WTC11 (cell line): ENCODE data around the gene LINS1. TPM values are rescaled to one million over a fixed set of nuclear protein-coding genes. Genes with fewer than 3 reads are reported as not detected.

Source experiments
- ATAC-seq: fragments of 200-7000 bp; cut with Tn5 transposase; 2 replicates; pipeline ENCODE4 v1.10.0; 2021; ENCODE audit warnings: mild to moderate bottlenecking, moderate library complexity
- CTCF ChIA-PET: fragments of 300-600 bp; sonication (Branson Sonifier 250); formaldehyde crosslinking; loops from one replicate; lab custom pipeline; 2021; ENCODE audit warnings: antibody characterized with exemption; lab: Charles Lee
- POLR2A ChIA-PET: fragments of 350-600 bp; sonication (Branson Sonifier 250); formaldehyde crosslinking; loops from one replicate; lab custom pipeline; 2021; ENCODE audit warnings: antibody characterized with exemption; lab: Charles Lee
- DNase-seq: peaks from one replicate; pipeline ENCODE4 v3.0.0; 2021; ENCODE audit warnings: low spot score
- H3K27ac Mint-ChIP-seq: 2 replicates; pipeline ENCODE4 v1.8.0; 2021; ENCODE audit warnings: mixed read lengths
- H3K27me3 Mint-ChIP-seq: 2 replicates; pipeline ENCODE4 v1.8.0; 2021; ENCODE audit warnings: low read depth, mild to moderate bottlenecking, moderate library complexity, mixed read lengths
- H3K36me3 Mint-ChIP-seq: 2 replicates; pipeline ENCODE4 v1.8.0; 2021; ENCODE audit warnings: mixed read lengths
- H3K4me1 Mint-ChIP-seq: 2 replicates; pipeline ENCODE4 v1.8.0; 2022; ENCODE audit warnings: mixed read lengths
- H3K4me3 Mint-ChIP-seq: 2 replicates; pipeline ENCODE4 v1.8.0; 2021; ENCODE audit warnings: mild to moderate bottlenecking, moderate library complexity, mixed read lengths
- H3K9me3 Mint-ChIP-seq: 2 replicates; pipeline ENCODE4 v1.8.0; 2021; ENCODE audit warnings: mixed read lengths
- CREM ChIP-seq: sonication (generic); formaldehyde crosslinking; IDR thresholded peaks from 2 replicates; pipeline ENCODE4 v1.8.1; 2022; ENCODE audit warnings: mild to moderate bottlenecking, missing genetic modification reagents, moderate library complexity
- ETV6 ChIP-seq: sonication (generic); formaldehyde crosslinking; IDR thresholded peaks from 2 replicates; pipeline ENCODE4 v1.8.1; 2022; ENCODE audit warnings: mild to moderate bottlenecking, missing genetic modification reagents
- MYBL2 ChIP-seq: sonication (generic); formaldehyde crosslinking; IDR thresholded peaks from 2 replicates; pipeline ENCODE4 v1.8.1; 2023; ENCODE audit warnings: mild to moderate bottlenecking, moderate library complexity, missing genetic modification reagents
- NFYB ChIP-seq: sonication (generic); formaldehyde crosslinking; conservative IDR thresholded peaks from 2 replicates; pipeline ENCODE4 v1.8.0; 2022; ENCODE audit warnings: low read depth, missing genetic modification reagents
- SMAD3 ChIP-seq: sonication (generic); formaldehyde crosslinking; IDR thresholded peaks from 2 replicates; pipeline ENCODE4 v1.8.0; 2022; ENCODE audit warnings: missing genetic modification reagents, mild to moderate bottlenecking, borderline replicate concordance
- TP53 ChIP-seq: sonication (generic); formaldehyde crosslinking; IDR thresholded peaks from 2 replicates; pipeline ENCODE4 v1.8.1; 2023; ENCODE audit warnings: mild to moderate bottlenecking, missing genetic modification reagents
- ZNF121 ChIP-seq: sonication (generic); formaldehyde crosslinking; IDR thresholded peaks from 2 replicates; pipeline ENCODE4 v1.8.0; 2023; ENCODE audit warnings: missing genetic modification reagents
- ZNF232 ChIP-seq: sonication (generic); formaldehyde crosslinking; IDR thresholded peaks from 2 replicates; pipeline ENCODE4 v1.8.0; 2022; ENCODE audit warnings: mild to moderate bottlenecking, missing genetic modification reagents
- ZNF317 ChIP-seq: sonication (generic); formaldehyde crosslinking; IDR thresholded peaks from 2 replicates; pipeline ENCODE4 v1.8.1; 2023; ENCODE audit warnings: low read depth, mild to moderate bottlenecking, moderate library complexity, missing genetic modification reagents, borderline replicate concordance
- ZNF416 ChIP-seq: fragments of 250-450 bp; sonication (Bioruptor Pico); IDR thresholded peaks from 2 replicates; pipeline ENCODE4 v1.9.0; 2021; ENCODE audit warnings: mild to moderate bottlenecking, inconsistent platforms
- ZNF671 ChIP-seq: fragments of 250-450 bp; sonication (Bioruptor Pico); IDR thresholded peaks from 2 replicates; pipeline ENCODE4 v1.8.0; 2021; ENCODE audit warnings: mild to moderate bottlenecking
- total RNA-seq: library from RNA; stranded (reverse); gene quantifications from 3 replicates; pipeline ENCODE4 v1.2.3, GENCODE V29; 2021
- TF ChIP-seq, protein P1 (sequence below): fragments of 250-450 bp; sonication (Bioruptor Pico); IDR thresholded peaks from 2 replicates; pipeline ENCODE4 v1.9.0; 2021; ENCODE audit warnings: mild to moderate bottlenecking, borderline replicate concordance
- TF ChIP-seq, protein P2 (sequence below): sonication (generic); formaldehyde crosslinking; IDR thresholded peaks from 2 replicates; pipeline ENCODE4 v1.8.0; 2022; ENCODE audit warnings: mild to moderate bottlenecking, missing genetic modification reagents
- TF ChIP-seq, protein P3 (sequence below): fragments of 250-450 bp; sonication (Bioruptor Pico); IDR thresholded peaks from 2 replicates; pipeline ENCODE4 v1.9.0; 2021; ENCODE audit warnings: mild to moderate bottlenecking
- TF ChIP-seq, protein P4 (sequence below): sonication (generic); formaldehyde crosslinking; IDR thresholded peaks from 2 replicates; pipeline ENCODE4 v1.8.1; 2023; ENCODE audit warnings: mild to moderate bottlenecking, missing genetic modification reagents, borderline replicate concordance
- TF ChIP-seq, protein P5 (sequence below): sonication (generic); formaldehyde crosslinking; IDR thresholded peaks from 2 replicates; pipeline ENCODE4 v1.8.0; 2023; ENCODE audit warnings: missing genetic modification reagents
- TF ChIP-seq, protein P6 (sequence below): sonication (generic); formaldehyde crosslinking; IDR thresholded peaks from 2 replicates; pipeline ENCODE4 v1.8.1; 2022; ENCODE audit warnings: mild to moderate bottlenecking, moderate library complexity, missing genetic modification reagents
- TF ChIP-seq, protein P7 (sequence below): sonication (generic); formaldehyde crosslinking; IDR thresholded peaks from 2 replicates; pipeline ENCODE4 v1.8.1; 2022; ENCODE audit warnings: mild to moderate bottlenecking, missing genetic modification reagents, moderate library complexity, borderline replicate concordance

Gene LINS1
- total RNA-seq, 1 experiment from 2014 or later, result 10.4 TPM

DNA sequence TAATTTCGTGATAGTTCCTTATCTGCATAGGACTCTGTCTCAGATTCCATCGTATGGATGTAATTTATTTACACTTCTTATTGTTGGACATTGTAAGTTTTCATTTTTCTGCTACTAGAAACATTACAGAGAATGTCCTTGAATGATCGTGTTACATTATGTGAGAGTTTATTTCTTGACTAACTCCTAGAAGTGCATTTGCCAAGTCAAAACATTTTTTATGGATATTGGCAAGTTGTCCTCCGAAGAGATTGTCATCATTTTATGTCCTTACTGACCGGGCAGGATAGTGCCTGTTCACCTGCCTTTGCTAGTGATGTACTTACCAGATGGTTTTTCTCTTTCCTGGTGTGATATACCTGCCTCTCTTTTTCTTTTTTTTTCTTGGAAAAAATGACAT, 13.8 kb upstream of the LINS1 start (continued):
- TF ChIP-seq, protein P1, sequence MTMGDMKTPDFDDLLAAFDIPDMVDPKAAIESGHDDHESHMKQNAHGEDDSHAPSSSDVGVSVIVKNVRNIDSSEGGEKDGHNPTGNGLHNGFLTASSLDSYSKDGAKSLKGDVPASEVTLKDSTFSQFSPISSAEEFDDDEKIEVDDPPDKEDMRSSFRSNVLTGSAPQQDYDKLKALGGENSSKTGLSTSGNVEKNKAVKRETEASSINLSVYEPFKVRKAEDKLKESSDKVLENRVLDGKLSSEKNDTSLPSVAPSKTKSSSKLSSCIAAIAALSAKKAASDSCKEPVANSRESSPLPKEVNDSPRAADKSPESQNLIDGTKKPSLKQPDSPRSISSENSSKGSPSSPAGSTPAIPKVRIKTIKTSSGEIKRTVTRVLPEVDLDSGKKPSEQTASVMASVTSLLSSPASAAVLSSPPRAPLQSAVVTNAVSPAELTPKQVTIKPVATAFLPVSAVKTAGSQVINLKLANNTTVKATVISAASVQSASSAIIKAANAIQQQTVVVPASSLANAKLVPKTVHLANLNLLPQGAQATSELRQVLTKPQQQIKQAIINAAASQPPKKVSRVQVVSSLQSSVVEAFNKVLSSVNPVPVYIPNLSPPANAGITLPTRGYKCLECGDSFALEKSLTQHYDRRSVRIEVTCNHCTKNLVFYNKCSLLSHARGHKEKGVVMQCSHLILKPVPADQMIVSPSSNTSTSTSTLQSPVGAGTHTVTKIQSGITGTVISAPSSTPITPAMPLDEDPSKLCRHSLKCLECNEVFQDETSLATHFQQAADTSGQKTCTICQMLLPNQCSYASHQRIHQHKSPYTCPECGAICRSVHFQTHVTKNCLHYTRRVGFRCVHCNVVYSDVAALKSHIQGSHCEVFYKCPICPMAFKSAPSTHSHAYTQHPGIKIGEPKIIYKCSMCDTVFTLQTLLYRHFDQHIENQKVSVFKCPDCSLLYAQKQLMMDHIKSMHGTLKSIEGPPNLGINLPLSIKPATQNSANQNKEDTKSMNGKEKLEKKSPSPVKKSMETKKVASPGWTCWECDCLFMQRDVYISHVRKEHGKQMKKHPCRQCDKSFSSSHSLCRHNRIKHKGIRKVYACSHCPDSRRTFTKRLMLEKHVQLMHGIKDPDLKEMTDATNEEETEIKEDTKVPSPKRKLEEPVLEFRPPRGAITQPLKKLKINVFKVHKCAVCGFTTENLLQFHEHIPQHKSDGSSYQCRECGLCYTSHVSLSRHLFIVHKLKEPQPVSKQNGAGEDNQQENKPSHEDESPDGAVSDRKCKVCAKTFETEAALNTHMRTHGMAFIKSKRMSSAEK (CRISPR knock-in tag), result no peak
- TF ChIP-seq ZNF121 (CRISPR knock-in tag) (no peak), NFYB (CRISPR knock-in tag) (no peak), MYBL2 (no peak), ZNF232 (CRISPR knock-in tag) (no peak), TP53 (no peak), ZNF317 (CRISPR knock-in tag) (no peak), ETV6 (no peak), ZNF671 (CRISPR knock-in tag) (no peak), CREM (CRISPR knock-in tag) (no peak)
- TF ChIP-seq, protein P2, sequence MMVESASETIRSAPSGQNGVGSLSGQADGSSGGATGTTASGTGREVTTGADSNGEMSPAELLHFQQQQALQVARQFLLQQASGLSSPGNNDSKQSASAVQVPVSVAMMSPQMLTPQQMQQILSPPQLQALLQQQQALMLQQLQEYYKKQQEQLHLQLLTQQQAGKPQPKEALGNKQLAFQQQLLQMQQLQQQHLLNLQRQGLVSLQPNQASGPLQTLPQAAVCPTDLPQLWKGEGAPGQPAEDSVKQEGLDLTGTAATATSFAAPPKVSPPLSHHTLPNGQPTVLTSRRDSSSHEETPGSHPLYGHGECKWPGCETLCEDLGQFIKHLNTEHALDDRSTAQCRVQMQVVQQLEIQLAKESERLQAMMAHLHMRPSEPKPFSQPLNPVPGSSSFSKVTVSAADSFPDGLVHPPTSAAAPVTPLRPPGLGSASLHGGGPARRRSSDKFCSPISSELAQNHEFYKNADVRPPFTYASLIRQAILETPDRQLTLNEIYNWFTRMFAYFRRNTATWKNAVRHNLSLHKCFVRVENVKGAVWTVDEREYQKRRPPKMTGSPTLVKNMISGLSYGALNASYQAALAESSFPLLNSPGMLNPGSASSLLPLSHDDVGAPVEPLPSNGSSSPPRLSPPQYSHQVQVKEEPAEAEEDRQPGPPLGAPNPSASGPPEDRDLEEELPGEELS, result no peak
- TF ChIP-seq, protein P3, sequence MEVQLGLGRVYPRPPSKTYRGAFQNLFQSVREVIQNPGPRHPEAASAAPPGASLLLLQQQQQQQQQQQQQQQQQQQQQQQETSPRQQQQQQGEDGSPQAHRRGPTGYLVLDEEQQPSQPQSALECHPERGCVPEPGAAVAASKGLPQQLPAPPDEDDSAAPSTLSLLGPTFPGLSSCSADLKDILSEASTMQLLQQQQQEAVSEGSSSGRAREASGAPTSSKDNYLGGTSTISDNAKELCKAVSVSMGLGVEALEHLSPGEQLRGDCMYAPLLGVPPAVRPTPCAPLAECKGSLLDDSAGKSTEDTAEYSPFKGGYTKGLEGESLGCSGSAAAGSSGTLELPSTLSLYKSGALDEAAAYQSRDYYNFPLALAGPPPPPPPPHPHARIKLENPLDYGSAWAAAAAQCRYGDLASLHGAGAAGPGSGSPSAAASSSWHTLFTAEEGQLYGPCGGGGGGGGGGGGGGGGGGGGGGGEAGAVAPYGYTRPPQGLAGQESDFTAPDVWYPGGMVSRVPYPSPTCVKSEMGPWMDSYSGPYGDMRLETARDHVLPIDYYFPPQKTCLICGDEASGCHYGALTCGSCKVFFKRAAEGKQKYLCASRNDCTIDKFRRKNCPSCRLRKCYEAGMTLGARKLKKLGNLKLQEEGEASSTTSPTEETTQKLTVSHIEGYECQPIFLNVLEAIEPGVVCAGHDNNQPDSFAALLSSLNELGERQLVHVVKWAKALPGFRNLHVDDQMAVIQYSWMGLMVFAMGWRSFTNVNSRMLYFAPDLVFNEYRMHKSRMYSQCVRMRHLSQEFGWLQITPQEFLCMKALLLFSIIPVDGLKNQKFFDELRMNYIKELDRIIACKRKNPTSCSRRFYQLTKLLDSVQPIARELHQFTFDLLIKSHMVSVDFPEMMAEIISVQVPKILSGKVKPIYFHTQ, result no peak
- TF ChIP-seq, protein P4, sequence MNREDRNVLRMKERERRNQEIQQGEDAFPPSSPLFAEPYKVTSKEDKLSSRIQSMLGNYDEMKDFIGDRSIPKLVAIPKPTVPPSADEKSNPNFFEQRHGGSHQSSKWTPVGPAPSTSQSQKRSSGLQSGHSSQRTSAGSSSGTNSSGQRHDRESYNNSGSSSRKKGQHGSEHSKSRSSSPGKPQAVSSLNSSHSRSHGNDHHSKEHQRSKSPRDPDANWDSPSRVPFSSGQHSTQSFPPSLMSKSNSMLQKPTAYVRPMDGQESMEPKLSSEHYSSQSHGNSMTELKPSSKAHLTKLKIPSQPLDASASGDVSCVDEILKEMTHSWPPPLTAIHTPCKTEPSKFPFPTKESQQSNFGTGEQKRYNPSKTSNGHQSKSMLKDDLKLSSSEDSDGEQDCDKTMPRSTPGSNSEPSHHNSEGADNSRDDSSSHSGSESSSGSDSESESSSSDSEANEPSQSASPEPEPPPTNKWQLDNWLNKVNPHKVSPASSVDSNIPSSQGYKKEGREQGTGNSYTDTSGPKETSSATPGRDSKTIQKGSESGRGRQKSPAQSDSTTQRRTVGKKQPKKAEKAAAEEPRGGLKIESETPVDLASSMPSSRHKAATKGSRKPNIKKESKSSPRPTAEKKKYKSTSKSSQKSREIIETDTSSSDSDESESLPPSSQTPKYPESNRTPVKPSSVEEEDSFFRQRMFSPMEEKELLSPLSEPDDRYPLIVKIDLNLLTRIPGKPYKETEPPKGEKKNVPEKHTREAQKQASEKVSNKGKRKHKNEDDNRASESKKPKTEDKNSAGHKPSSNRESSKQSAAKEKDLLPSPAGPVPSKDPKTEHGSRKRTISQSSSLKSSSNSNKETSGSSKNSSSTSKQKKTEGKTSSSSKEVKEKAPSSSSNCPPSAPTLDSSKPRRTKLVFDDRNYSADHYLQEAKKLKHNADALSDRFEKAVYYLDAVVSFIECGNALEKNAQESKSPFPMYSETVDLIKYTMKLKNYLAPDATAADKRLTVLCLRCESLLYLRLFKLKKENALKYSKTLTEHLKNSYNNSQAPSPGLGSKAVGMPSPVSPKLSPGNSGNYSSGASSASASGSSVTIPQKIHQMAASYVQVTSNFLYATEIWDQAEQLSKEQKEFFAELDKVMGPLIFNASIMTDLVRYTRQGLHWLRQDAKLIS (CRISPR knock-in tag), result no peak

DNA sequence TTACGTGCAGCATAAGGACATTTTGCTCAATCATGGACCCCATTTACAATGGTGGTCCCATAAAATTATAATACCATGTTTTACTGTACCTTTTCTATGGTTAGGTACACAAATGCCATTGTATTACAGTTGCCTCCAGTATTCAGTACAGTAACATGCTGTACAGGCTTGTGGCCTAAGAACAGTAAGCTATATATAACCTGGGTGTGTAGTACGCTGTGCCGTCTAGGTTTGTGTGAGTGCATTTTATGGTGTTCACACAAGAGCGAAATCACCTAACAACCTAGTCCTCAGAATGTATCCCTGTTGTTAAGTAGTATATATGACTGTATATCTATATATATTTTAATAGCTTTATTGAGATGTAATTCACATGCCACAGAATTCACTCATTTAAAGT, 12.9 kb upstream of the LINS1 start:
- ChIA-PET POLR2A (interaction anchor here (0.6 kb wide), 1 partner anchor 46 kb away, joined by 3 read pairs; no protein-coding TSS in a partner anchor), CTCF (interaction anchor here (0.9 kb wide), 1 partner anchor 265 kb away, joined by 3 read pairs; no protein-coding TSS in a partner anchor)
- no peak for ATAC-seq
- no peaks in the 10 kb centered on the region for H3K9me3 Mint-ChIP-seq
- H3K36me3 Mint-ChIP-seq, result peaks cover 16% of the 10 kb centered on the region
- no peaks in the 10 kb centered on the region for H3K4me1 Mint-ChIP-seq
- no peaks in the 10 kb centered on the region for H3K27me3 Mint-ChIP-seq
- no peak overlapping the region for H3K27ac Mint-ChIP-seq
- no peak for DNase-seq
- no peak overlapping the region for H3K4me3 Mint-ChIP-seq
- TF ChIP-seq, protein P3, result no peak
- TF ChIP-seq, protein P5, sequence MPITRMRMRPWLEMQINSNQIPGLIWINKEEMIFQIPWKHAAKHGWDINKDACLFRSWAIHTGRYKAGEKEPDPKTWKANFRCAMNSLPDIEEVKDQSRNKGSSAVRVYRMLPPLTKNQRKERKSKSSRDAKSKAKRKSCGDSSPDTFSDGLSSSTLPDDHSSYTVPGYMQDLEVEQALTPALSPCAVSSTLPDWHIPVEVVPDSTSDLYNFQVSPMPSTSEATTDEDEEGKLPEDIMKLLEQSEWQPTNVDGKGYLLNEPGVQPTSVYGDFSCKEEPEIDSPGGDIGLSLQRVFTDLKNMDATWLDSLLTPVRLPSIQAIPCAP (CRISPR knock-in tag), result no peak
- TF ChIP-seq, protein P6, sequence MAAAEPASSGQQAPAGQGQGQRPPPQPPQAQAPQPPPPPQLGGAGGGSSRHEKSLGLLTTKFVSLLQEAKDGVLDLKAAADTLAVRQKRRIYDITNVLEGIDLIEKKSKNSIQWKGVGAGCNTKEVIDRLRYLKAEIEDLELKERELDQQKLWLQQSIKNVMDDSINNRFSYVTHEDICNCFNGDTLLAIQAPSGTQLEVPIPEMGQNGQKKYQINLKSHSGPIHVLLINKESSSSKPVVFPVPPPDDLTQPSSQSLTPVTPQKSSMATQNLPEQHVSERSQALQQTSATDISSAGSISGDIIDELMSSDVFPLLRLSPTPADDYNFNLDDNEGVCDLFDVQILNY (CRISPR knock-in tag), result no peak
- TF ChIP-seq, protein P7, sequence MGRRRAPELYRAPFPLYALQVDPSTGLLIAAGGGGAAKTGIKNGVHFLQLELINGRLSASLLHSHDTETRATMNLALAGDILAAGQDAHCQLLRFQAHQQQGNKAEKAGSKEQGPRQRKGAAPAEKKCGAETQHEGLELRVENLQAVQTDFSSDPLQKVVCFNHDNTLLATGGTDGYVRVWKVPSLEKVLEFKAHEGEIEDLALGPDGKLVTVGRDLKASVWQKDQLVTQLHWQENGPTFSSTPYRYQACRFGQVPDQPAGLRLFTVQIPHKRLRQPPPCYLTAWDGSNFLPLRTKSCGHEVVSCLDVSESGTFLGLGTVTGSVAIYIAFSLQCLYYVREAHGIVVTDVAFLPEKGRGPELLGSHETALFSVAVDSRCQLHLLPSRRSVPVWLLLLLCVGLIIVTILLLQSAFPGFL (CRISPR knock-in tag), result no peak
- TF ChIP-seq ZNF416 (CRISPR knock-in tag) (no peak), SMAD3 (no peak)
